Heart left ventricle (tissue), 13 donors: ENCODE measurements around the gene ANAPC15.

ENCODE experiments used
- POLR2A ChIP-seq, 2 donors: fragments of 450-650 bp; IDR thresholded peaks; one replicate each; pipeline ENCODE4 v1.6.1; 2017; ENCODE audit warnings: antibody characterized with exemption in 2 of 2, mild to moderate bottlenecking in 2 of 2, moderate library complexity in 2 of 2
- TF ChIP-seq, protein P1 (sequence below), 12 donors: fragments of 200-600 bp; sonication (generic) in 4 of 12; IDR thresholded peaks; one replicate each; pipeline versions ENCODE4 v1.5.0 to v1.8.0; 2018 to 2022; ENCODE audit warnings: antibody characterized with exemption in 12 of 12, mild to moderate bottlenecking in 5 of 12
- donor health status: ischemic (EF 13 %, LVEDD 7.1; RV severe dilation, severe dysfunction).
- donor health status: DM: no; HTN: yes; CAD: no.
- donor health status: DM: no; HTN: no; CAD: no.
- donor health status: ischemic (EF 25% LVEDD 6.9; RV normal size, moderate dysfunction).
- donor health status: ischemic (EF 25% LVEDD 5.7; RV mildly dilated, moderate dysfunction).
- donor health status: ischemic (EF 35%, LVEDD 5.7; RV mildly dilated, moderate dysfunction).
- donor health status: nonischemic (EF 11% LVEDD 7.7; RV severe dilation, severe dysfunction).
- donor health status: DM: yes; HTN: yes; CAD: no.
- donor health status: PGD.
- donor health status: ischemic (EF 29% LVEDD 5.4; RV normal size, mild dysfunction).
- donor health status: nonischemic (EF 23%, LVEDD 6.1; RV moderate dilation, normal function).

DNA sequence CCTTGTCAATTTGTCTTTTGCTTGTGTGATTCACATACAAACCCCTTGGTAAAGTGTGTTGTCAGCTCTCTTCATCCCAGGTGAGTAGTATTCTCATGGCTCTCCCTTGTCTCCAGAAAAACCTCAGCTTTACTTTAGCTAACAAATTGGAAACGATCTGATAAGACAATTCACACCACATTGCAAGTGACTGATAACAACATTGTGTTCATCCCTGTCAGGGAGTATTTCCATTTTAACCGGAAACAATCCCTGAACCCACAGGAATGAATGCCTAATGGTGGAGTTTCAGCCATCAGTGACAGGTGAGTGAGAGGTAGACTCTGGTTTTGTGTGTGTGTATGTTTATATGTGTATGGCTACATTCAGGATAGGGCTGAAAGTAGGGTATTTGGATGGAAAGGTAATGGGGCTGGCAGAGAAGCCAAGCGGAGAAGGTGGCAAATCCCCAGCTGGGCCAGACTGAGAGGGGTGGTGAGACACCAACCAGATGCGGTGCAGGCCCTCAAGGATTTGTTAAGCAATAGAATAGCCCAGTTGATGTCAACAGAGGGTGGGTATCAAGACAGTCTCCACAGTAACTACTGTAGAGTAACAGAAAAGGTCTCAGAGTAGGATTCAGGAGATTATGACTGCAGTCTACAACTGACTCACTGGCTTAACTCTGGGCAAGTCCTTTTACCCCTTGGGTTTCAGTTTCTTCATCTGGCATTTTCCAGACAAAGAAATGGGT is 24.3 kb downstream of the ANAPC15 start:
- no peak for TF ChIP-seq POLR2A (IDR thresholded peaks at IDR 0.05)
- TF ChIP-seq, protein P1, sequence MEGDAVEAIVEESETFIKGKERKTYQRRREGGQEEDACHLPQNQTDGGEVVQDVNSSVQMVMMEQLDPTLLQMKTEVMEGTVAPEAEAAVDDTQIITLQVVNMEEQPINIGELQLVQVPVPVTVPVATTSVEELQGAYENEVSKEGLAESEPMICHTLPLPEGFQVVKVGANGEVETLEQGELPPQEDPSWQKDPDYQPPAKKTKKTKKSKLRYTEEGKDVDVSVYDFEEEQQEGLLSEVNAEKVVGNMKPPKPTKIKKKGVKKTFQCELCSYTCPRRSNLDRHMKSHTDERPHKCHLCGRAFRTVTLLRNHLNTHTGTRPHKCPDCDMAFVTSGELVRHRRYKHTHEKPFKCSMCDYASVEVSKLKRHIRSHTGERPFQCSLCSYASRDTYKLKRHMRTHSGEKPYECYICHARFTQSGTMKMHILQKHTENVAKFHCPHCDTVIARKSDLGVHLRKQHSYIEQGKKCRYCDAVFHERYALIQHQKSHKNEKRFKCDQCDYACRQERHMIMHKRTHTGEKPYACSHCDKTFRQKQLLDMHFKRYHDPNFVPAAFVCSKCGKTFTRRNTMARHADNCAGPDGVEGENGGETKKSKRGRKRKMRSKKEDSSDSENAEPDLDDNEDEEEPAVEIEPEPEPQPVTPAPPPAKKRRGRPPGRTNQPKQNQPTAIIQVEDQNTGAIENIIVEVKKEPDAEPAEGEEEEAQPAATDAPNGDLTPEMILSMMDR (IDR thresholded peaks at IDR 0.05), result no peak
